ENCODE data around the gene ARSK. TPM values are rescaled to one million over a fixed set of nuclear protein-coding genes. Genes with fewer than 3 reads are reported as not detected.
A peak's percentile ranks its signal among the peaks of the same experiment; 100 is the strongest.

Gene ARSK
- total and polyA plus RNA-seq, 10 of the 15 experiments (the other 5 are each of a cell fraction or from before 2014, with no cell fraction given): 1.6 to 9.5 (median 5.8) TPM

DNA sequence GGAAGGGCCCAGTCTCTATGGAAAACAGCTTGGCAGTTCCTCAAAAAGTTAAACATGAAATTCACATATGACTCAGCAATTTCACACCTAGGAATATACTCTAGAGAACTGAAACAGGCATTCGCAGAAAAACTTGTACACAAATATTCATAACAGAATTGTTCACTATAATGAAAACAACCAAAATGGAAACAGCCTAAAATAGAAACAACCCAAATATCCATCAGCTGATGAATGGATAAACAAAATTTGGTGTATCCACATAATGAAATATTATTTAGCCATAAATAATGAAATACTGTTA is 60.2 kb downstream of the ARSK start (continued):
- TF ChIP-seq, protein P1, sequence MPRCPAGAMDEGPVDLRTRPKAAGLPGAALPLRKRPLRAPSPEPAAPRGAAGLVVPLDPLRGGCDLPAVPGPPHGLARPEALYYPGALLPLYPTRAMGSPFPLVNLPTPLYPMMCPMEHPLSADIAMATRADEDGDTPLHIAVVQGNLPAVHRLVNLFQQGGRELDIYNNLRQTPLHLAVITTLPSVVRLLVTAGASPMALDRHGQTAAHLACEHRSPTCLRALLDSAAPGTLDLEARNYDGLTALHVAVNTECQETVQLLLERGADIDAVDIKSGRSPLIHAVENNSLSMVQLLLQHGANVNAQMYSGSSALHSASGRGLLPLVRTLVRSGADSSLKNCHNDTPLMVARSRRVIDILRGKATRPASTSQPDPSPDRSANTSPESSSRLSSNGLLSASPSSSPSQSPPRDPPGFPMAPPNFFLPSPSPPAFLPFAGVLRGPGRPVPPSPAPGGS (IDR thresholded peaks at IDR 0.05; ENCODE audit: borderline replicate concordance, insufficient read depth, low read depth, low read length, poor library complexity, severe bottlenecking): peak; percentile 72
- no peak for TF ChIP-seq ESRRA (IDR thresholded peaks at IDR 0.05; ENCODE audit: low read length)
- TF ChIP-seq RB1 (IDR thresholded peaks at IDR 0.05; ENCODE audit: borderline replicate concordance): no peak
- 0 out of 4 replicates have a peak, but pooled peaks of 1 of the 2 experiments have one; percentile 34 for TF ChIP-seq ETV6 (conservative IDR thresholded peaks at IDR 0.05 in 1 of 2, IDR thresholded peaks at IDR 0.05 in 1 of 2; ENCODE audit: borderline replicate concordance in 1 of 2, low read depth in 1 of 2)
- TF ChIP-seq KLF5 (IDR thresholded peaks at IDR 0.05; ENCODE audit: partially characterized antibody): no peak
- TF ChIP-seq NR2C1 (IDR thresholded peaks at IDR 0.05): no peak
- TF ChIP-seq YBX1 (IDR thresholded peaks at IDR 0.05): no peak
- TF ChIP-seq BACH1 (IDR thresholded peaks at IDR 0.05; ENCODE audit: borderline replicate concordance): peak; percentile 99
- TF ChIP-seq, protein P2, sequence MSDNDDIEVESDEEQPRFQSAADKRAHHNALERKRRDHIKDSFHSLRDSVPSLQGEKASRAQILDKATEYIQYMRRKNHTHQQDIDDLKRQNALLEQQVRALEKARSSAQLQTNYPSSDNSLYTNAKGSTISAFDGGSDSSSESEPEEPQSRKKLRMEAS (IDR thresholded peaks at IDR 0.05; ENCODE audit: low read depth, low read length): no peak
- no peak for TF ChIP-seq ZZZ3 (IDR thresholded peaks at IDR 0.05; ENCODE audit: control insufficient read depth, insufficient read length, low read depth)
- TF ChIP-seq SPI1 (IDR thresholded peaks at IDR 0.05; ENCODE audit: borderline replicate concordance, insufficient read depth, low read depth, low read length): peak; percentile 95
- TF ChIP-seq RAD51 (IDR thresholded peaks at IDR 0.05): 0 out of 2 replicates have a peak, but pooled peaks have one; percentile 23
- TF ChIP-seq, protein P3, sequence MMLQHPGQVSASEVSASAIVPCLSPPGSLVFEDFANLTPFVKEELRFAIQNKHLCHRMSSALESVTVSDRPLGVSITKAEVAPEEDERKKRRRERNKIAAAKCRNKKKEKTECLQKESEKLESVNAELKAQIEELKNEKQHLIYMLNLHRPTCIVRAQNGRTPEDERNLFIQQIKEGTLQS (IDR thresholded peaks at IDR 0.05; ENCODE audit: borderline replicate concordance, extremely low read depth, low read depth, low read length): no peak
- TF ChIP-seq, protein P4, sequence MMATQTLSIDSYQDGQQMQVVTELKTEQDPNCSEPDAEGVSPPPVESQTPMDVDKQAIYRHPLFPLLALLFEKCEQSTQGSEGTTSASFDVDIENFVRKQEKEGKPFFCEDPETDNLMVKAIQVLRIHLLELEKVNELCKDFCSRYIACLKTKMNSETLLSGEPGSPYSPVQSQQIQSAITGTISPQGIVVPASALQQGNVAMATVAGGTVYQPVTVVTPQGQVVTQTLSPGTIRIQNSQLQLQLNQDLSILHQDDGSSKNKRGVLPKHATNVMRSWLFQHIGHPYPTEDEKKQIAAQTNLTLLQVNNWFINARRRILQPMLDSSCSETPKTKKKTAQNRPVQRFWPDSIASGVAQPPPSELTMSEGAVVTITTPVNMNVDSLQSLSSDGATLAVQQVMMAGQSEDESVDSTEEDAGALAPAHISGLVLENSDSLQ (IDR thresholded peaks at IDR 0.05): no peak
- TF ChIP-seq, protein P5, sequence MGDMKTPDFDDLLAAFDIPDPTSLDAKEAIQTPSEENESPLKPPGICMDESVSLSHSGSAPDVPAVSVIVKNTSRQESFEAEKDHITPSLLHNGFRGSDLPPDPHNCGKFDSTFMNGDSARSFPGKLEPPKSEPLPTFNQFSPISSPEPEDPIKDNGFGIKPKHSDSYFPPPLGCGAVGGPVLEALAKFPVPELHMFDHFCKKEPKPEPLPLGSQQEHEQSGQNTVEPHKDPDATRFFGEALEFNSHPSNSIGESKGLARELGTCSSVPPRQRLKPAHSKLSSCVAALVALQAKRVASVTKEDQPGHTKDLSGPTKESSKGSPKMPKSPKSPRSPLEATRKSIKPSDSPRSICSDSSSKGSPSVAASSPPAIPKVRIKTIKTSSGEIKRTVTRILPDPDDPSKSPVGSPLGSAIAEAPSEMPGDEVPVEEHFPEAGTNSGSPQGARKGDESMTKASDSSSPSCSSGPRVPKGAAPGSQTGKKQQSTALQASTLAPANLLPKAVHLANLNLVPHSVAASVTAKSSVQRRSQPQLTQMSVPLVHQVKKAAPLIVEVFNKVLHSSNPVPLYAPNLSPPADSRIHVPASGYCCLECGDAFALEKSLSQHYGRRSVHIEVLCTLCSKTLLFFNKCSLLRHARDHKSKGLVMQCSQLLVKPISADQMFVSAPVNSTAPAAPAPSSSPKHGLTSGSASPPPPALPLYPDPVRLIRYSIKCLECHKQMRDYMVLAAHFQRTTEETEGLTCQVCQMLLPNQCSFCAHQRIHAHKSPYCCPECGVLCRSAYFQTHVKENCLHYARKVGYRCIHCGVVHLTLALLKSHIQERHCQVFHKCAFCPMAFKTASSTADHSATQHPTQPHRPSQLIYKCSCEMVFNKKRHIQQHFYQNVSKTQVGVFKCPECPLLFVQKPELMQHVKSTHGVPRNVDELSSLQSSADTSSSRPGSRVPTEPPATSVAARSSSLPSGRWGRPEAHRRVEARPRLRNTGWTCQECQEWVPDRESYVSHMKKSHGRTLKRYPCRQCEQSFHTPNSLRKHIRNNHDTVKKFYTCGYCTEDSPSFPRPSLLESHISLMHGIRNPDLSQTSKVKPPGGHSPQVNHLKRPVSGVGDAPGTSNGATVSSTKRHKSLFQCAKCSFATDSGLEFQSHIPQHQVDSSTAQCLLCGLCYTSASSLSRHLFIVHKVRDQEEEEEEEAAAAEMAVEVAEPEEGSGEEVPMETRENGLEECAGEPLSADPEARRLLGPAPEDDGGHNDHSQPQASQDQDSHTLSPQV (IDR thresholded peaks at IDR 0.05): no peak
- peak; percentile 97 for TF ChIP-seq EED (IDR thresholded peaks at IDR 0.05; ENCODE audit: low read depth)
- no peak for TF ChIP-seq CHD4 (IDR thresholded peaks at IDR 0.05)
- TF ChIP-seq, protein P6, sequence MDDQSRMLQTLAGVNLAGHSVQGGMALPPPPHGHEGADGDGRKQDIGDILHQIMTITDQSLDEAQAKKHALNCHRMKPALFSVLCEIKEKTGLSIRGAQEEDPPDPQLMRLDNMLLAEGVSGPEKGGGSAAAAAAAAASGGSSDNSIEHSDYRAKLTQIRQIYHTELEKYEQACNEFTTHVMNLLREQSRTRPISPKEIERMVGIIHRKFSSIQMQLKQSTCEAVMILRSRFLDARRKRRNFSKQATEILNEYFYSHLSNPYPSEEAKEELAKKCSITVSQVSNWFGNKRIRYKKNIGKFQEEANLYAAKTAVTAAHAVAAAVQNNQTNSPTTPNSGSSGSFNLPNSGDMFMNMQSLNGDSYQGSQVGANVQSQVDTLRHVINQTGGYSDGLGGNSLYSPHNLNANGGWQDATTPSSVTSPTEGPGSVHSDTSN (IDR thresholded peaks at IDR 0.05; ENCODE audit: insufficient replicate concordance, low read depth, low read length): no peak
- no peak for TF ChIP-seq ZNF274 (IDR thresholded peaks at IDR 0.05; ENCODE audit: insufficient read depth, insufficient read length)
- TF ChIP-seq MTA2 (IDR thresholded peaks at IDR 0.05; ENCODE audit: low read depth): peak; percentile 89
- peak; percentile 87 for TF ChIP-seq BMI1 (IDR thresholded peaks at IDR 0.05; ENCODE audit: borderline replicate concordance)
- TF ChIP-seq GABPA (IDR thresholded peaks at IDR 0.05; ENCODE audit: low read depth): no peak
- TF ChIP-seq NFYA (IDR thresholded peaks at IDR 0.05; ENCODE audit: borderline replicate concordance, low read depth, low read length): no peak

Data from GM12878 (cell line).